IMR-90 (cell line): Measurements from ENCODE around the gene CLASRP.

Source experiments
- BHLHE40 ChIP-seq: fragments of 150-350 bp; IDR thresholded peaks from 2 replicates; pipeline ENCODE4 v1.6.1; 2016; ENCODE audit warnings: mild to moderate bottlenecking, low read depth, low read length
- CTCF ChIP-seq: conservative IDR thresholded peaks from 2 replicates; pipeline ENCODE4 v1.5.1; 2012; ENCODE audit warnings: mild to moderate bottlenecking, low read depth, low read length, improper control_type of control experiment
- MAFK ChIP-seq: IDR thresholded peaks from 2 replicates; pipeline ENCODE4 v1.6.1; 2012; ENCODE audit warnings: low read depth, low read length, improper control_type of control experiment
- MXI1 ChIP-seq: IDR thresholded peaks from 2 replicates; pipeline ENCODE4 v1.6.1; 2012; ENCODE audit warnings: low read depth, mild to moderate bottlenecking, low read length, moderate library complexity, borderline replicate concordance
- POLR2A ChIP-seq: IDR thresholded peaks from 2 replicates; pipeline ENCODE4 v1.6.1; 2012; ENCODE audit warnings: mild to moderate bottlenecking, low read depth, low read length
- RFX5 ChIP-seq: IDR thresholded peaks from 2 replicates; pipeline ENCODE4 v1.8.0; 2012; ENCODE audit warnings: low read depth, mild to moderate bottlenecking, low read length, moderate library complexity
- USF2 ChIP-seq: fragments of 150-350 bp; IDR thresholded peaks from 2 replicates; pipeline ENCODE4 v1.6.1; 2017; ENCODE audit warnings: mild to moderate bottlenecking, antibody characterized with exemption, low read length, low read depth

- TF ChIP-seq CTCF (no peak), MAFK (no peak), POLR2A (no peak), RFX5 (no peak), MXI1 (no peak), USF2 (no peak), BHLHE40 (no peak)
Measured at GRCh38 chr19:45117671-45118070, 78.8 kb downstream of the CLASRP start.
